C4-2B (cell line): ENCODE data around the gene GPR142.

Experiments
- ZFX ChIP-seq: fragments of 450-650 bp; IDR thresholded peaks from 2 replicates; pipeline ENCODE4 v1.6.1; 2017
- TF ChIP-seq, protein P1 (sequence below): fragments of 450-650 bp; conservative IDR thresholded peaks from 2 replicates; pipeline ENCODE4 v1.5.1; 2017; ENCODE audit warnings: mild to moderate bottlenecking

DNA sequence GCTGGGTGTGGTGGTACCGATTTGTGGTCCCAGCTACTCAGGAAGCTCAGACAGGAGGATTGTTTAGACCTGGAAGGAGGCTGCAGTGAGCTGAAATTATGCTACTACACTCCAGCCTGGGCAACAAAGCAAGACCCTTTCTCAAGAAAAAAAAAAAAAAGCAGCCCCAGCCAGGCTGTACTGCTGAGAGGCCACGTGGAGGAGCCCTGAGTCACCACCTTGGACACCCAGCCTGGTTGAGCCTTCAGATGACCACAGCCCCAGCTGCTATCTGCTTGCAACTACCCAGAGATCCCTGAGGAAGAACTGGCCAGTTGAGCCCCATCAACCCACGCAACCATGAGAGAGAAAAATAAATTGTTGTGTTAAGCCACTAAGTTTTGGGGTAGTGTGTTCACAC, 41.0 kb downstream of the GPR142 start:
- TF ChIP-seq, protein P1, sequence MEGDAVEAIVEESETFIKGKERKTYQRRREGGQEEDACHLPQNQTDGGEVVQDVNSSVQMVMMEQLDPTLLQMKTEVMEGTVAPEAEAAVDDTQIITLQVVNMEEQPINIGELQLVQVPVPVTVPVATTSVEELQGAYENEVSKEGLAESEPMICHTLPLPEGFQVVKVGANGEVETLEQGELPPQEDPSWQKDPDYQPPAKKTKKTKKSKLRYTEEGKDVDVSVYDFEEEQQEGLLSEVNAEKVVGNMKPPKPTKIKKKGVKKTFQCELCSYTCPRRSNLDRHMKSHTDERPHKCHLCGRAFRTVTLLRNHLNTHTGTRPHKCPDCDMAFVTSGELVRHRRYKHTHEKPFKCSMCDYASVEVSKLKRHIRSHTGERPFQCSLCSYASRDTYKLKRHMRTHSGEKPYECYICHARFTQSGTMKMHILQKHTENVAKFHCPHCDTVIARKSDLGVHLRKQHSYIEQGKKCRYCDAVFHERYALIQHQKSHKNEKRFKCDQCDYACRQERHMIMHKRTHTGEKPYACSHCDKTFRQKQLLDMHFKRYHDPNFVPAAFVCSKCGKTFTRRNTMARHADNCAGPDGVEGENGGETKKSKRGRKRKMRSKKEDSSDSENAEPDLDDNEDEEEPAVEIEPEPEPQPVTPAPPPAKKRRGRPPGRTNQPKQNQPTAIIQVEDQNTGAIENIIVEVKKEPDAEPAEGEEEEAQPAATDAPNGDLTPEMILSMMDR: no peak
- no peak for TF ChIP-seq ZFX
